Keratinocyte (primary cell): Measurements from ENCODE around the gene ROBO2. TPM values are rescaled to one million over a fixed set of nuclear protein-coding genes. Genes with fewer than 3 reads are reported as not detected.

Experiments
- DNase-seq: peaks from one replicate; pipeline ENCODE4 v3.0.0-alpha.2; 2011; ENCODE audit warnings: low read depth, missing footprints, low spot score
- FAIRE-seq: peaks from 2 replicates; lab custom pipeline; 2011; peaks lifted over from hg19 to GRCh38; lab: Jason Lieb, UNC
- H2AFZ ChIP-seq: 2 replicates; pipeline ENCODE4 v1.6.0; 2012; ENCODE audit warnings: low read length, control low read depth, inconsistent platforms; ENCODE audit not compliant: control insufficient read depth
- H3K27ac ChIP-seq: 2 replicates; pipeline ENCODE4 v1.5.1; 2011; ENCODE audit warnings: low read length; ENCODE audit not compliant: control insufficient read depth, insufficient read depth
- H3K27me3 ChIP-seq: 3 replicates; pipeline ENCODE4 v1.6.0; 2011; ENCODE audit warnings: low read length; ENCODE audit not compliant: control insufficient read depth, insufficient read depth; ENCODE audit errors: extremely low read depth
- H3K36me3 ChIP-seq, 2 experiments: 2 replicates in 1 of 2; 3 replicates in 1 of 2; pipeline ENCODE4 v1.5.1; 2011; ENCODE audit warnings: low read length in 2 of 2, mild to moderate bottlenecking in 1 of 2; ENCODE audit not compliant: control insufficient read depth in 2 of 2, insufficient read depth in 2 of 2; ENCODE audit errors: extremely low read depth in 1 of 2
- H3K4me1 ChIP-seq: 3 replicates; pipeline ENCODE4 v1.5.1; 2011; ENCODE audit warnings: low read length; ENCODE audit not compliant: control insufficient read depth, insufficient read depth; ENCODE audit errors: extremely low read depth
- H3K4me2 ChIP-seq: 3 replicates; pipeline ENCODE4 v1.6.0; 2011; ENCODE audit warnings: low read depth, low read length; ENCODE audit not compliant: control insufficient read depth, insufficient read depth; ENCODE audit errors: extremely low read depth
- H3K4me3 ChIP-seq, 3 experiments: fragments of 200-600 bp in 1 of 3; sonication (generic) in 1 of 3; 2 replicates in 2 of 3; 3 replicates in 1 of 3; pipeline ENCODE4 v1.5.1; 2011 to 2016; ENCODE audit warnings: low read length in 3 of 3, mild to moderate bottlenecking in 3 of 3, control low read depth in 2 of 3, inconsistent platforms in 1 of 3, low read depth in 1 of 3, mixed read lengths in 1 of 3, mixed run types in 1 of 3, moderate library complexity in 1 of 3; ENCODE audit not compliant: control insufficient read depth in 2 of 3, insufficient read depth in 2 of 3; ENCODE audit errors: extremely low read depth in 1 of 3
- H3K79me2 ChIP-seq: 2 replicates; pipeline ENCODE4 v1.6.0; 2012; ENCODE audit warnings: low read length; ENCODE audit not compliant: control insufficient read depth, insufficient read depth
- H3K9ac ChIP-seq: 3 replicates; pipeline ENCODE4 v1.6.0; 2011; ENCODE audit warnings: low read length; ENCODE audit not compliant: control insufficient read depth, insufficient read depth; ENCODE audit errors: extremely low read depth
- H3K9me1 ChIP-seq: 3 replicates; pipeline ENCODE4 v1.6.0; 2011; ENCODE audit warnings: low read length; ENCODE audit not compliant: control insufficient read depth, insufficient read depth; ENCODE audit errors: extremely low read depth
- H3K9me3 ChIP-seq: 2 replicates; pipeline ENCODE4 v1.5.1; 2012; ENCODE audit warnings: low read depth, low read length; ENCODE audit not compliant: control insufficient read depth
- H4K20me1 ChIP-seq: 3 replicates; pipeline ENCODE4 v1.6.0; 2011; ENCODE audit warnings: low read length; ENCODE audit not compliant: control insufficient read depth, insufficient read depth; ENCODE audit errors: extremely low read depth
- CTCF ChIP-seq, 3 experiments: IDR thresholded peaks in 1 of 3; conservative IDR thresholded peaks in 1 of 3; optimal IDR thresholded peaks in 1 of 3; 2 replicates in 2 of 3; 3 replicates in 1 of 3; pipeline versions ENCODE3 to v1.5.1; 2011; ENCODE audit warnings: low read length in 3 of 3, mild to moderate bottlenecking in 3 of 3, moderate library complexity in 2 of 3, control low read depth in 1 of 3, inconsistent platforms in 1 of 3; ENCODE audit not compliant: insufficient read depth in 2 of 3; ENCODE audit errors: extremely low read depth in 1 of 3
- EZH2 ChIP-seq: IDR thresholded peaks from one replicate; pipeline ENCODE4 v1.6.1; 2012; ENCODE audit warnings: inconsistent platforms, mild to moderate bottlenecking, low read length, moderate library complexity
- dilution Hi-C: fragments of 300-500 bp; cut with MboI; formaldehyde crosslinking; loops from one replicate; pipeline ENCODE4 v1.7.0; 2020; ENCODE audit warnings: low sequenced_read_pairs; ENCODE audit not compliant: extremely low pct_ligation_motif_present
- polyA plus RNA-seq, 5 experiments: library from polyadenylated mRNA; depleted of rRNA in 3 of 5; stranded (reverse) in 3 of 5; stranded (forward) in 1 of 5; unstranded in 1 of 5; fragments of >200 nt; gene quantifications; 1 replicate in 1 of 5; 2 replicates in 3 of 5; 3 replicates in 1 of 5; pipeline versions ENCODE4 v1.2.1 to v1.2.3, GENCODE V29; 2011 to 2012; ENCODE audit warnings: missing spikeins in 2 of 5, low read depth in 1 of 5, low replicate concordance in 1 of 5

The ROBO2 gene
- polyA plus RNA-seq, 1 donor (not counting 4 experiments of a cell fraction or from before 2014, with no cell fraction given) = 0.30 TPM

GRCh38 chr3:77324105-77324504, 284.2 kb downstream of the ROBO2 start:
- dilution Hi-C loops = no loop called here
- DNase-seq (no peak), FAIRE-seq (no peak)
- Histone ChIP-seq H3K9me1 (no peaks in the 10 kb centered on the region), H3K27ac (no peak overlapping the region), H3K27me3 (no peaks in the 10 kb centered on the region), H3K4me3 (no peak overlapping the region), H3K79me2 (no peaks in the 10 kb centered on the region), H3K4me1 (no peaks in the 10 kb centered on the region), H3K36me3 (no peaks in the 10 kb centered on the region), H4K20me1 (no peaks in the 10 kb centered on the region), H3K9me3 (no peaks in the 10 kb centered on the region), H3K4me2 (no peak overlapping the region), H2AFZ (no peak overlapping the region), H3K9ac (no peak overlapping the region)
- TF ChIP-seq EZH2 = no peak
- no peak for TF ChIP-seq CTCF (optimal IDR thresholded peaks at IDR 0.05 in 1 of 3, IDR thresholded peaks at IDR 0.05 in 1 of 3, conservative IDR thresholded peaks at IDR 0.05 in 1 of 3; ENCODE audit: extremely low read depth in 1 of 3, insufficient read depth in 2 of 3, low read length in 3 of 3)

- Histone ChIP-seq H3K4me2 (no peak overlapping the region), H3K27ac (no peak overlapping the region), H2AFZ (no peak overlapping the region), H3K4me1 (no peaks in the 10 kb centered on the region), H3K27me3 (no peaks in the 10 kb centered on the region), H3K79me2 (no peaks in the 10 kb centered on the region), H4K20me1 (no peaks in the 10 kb centered on the region), H3K4me3 (no peak overlapping the region), H3K9ac (no peak overlapping the region), H3K9me1 (no peaks in the 10 kb centered on the region), H3K36me3 (no peaks in the 10 kb centered on the region), H3K9me3 (no peaks in the 10 kb centered on the region)
- DNase-seq = no peak
- FAIRE-seq = no peak
- dilution Hi-C loops = no loop called here
- TF ChIP-seq EZH2 (no peak), CTCF (optimal IDR thresholded peaks at IDR 0.05 in 1 of 3, IDR thresholded peaks at IDR 0.05 in 1 of 3, conservative IDR thresholded peaks at IDR 0.05 in 1 of 3; ENCODE audit: extremely low read depth in 1 of 3, insufficient read depth in 2 of 3, low read length in 3 of 3) (no peak)
These were observed 285.4 kb downstream of the ROBO2 start for GRCh38 chr3:77325280-77325679.
